Mesendoderm (in vitro differentiated cells): ENCODE measurements around the gene CRNKL1.
A peak's percentile ranks its signal among the peaks of the same experiment; 100 is the strongest.

ENCODE experiments used
- DNase-seq: peaks from one replicate; pipeline ENCODE4 v3.0.0; 2013
- H2AK5ac ChIP-seq: 2 replicates; pipeline ENCODE4 v1.6.1; 2013; ENCODE audit warnings: low read length, inconsistent platforms
- H2BK120ac ChIP-seq: 2 replicates; pipeline ENCODE4 v1.6.1; 2013; ENCODE audit warnings: low read depth, mild to moderate bottlenecking, low read length, moderate library complexity, mixed read lengths
- H2BK15ac ChIP-seq: replicated peaks from 2 replicates; pipeline ENCODE4 v1.6.1; 2013; ENCODE audit warnings: low read depth, mild to moderate bottlenecking, moderate library complexity
- H2BK5ac ChIP-seq: 2 replicates; pipeline ENCODE4 v1.6.1; 2013; ENCODE audit warnings: low read length, inconsistent platforms
- H3K18ac ChIP-seq: 2 replicates; pipeline ENCODE4 v1.6.1; 2013; ENCODE audit warnings: mild to moderate bottlenecking, low read length, mixed read lengths
- H3K23ac ChIP-seq: one replicate; pipeline ENCODE4 v1.6.1; 2013; ENCODE audit warnings: low read length
- H3K27ac ChIP-seq: 2 replicates; pipeline ENCODE4 v1.5.1; 2013; ENCODE audit warnings: low read depth, mild to moderate bottlenecking, inconsistent platforms, low read length, moderate library complexity
- H3K27me3 ChIP-seq: 2 replicates; pipeline ENCODE4 v1.6.1; 2013; ENCODE audit warnings: low read length, control low read depth, mild to moderate bottlenecking, inconsistent platforms; ENCODE audit not compliant: insufficient read depth, poor library complexity
- H3K36me3 ChIP-seq: 2 replicates; pipeline ENCODE4 v1.6.1; 2013; ENCODE audit warnings: low read length, inconsistent platforms; ENCODE audit not compliant: control insufficient read depth, insufficient read depth
- H3K4ac ChIP-seq: one replicate; pipeline ENCODE4 v1.6.1; 2013; ENCODE audit warnings: low read depth, mild to moderate bottlenecking, low read length, moderate library complexity
- H3K4me1 ChIP-seq: 2 replicates; pipeline ENCODE4 v1.6.1; 2013; ENCODE audit warnings: low read depth, low read length, inconsistent platforms; ENCODE audit not compliant: control insufficient read depth
- H3K4me2 ChIP-seq: 2 replicates; pipeline ENCODE4 v1.6.1; 2013; ENCODE audit warnings: low read length
- H3K4me3 ChIP-seq: 2 replicates; pipeline ENCODE4 v1.5.1; 2013; ENCODE audit warnings: mild to moderate bottlenecking, low read length
- H3K56ac ChIP-seq: one replicate; pipeline ENCODE4 v1.6.1; 2013; ENCODE audit warnings: low read length
- H3K79me1 ChIP-seq: 2 replicates; pipeline ENCODE4 v1.6.1; 2013; ENCODE audit warnings: low read length, inconsistent platforms
- H3K79me2 ChIP-seq: 2 replicates; pipeline ENCODE4 v1.6.1; 2013; ENCODE audit warnings: mild to moderate bottlenecking, low read length; ENCODE audit not compliant: control insufficient read depth, insufficient read depth
- H3K9ac ChIP-seq: 2 replicates; pipeline ENCODE4 v1.6.1; 2013; ENCODE audit warnings: low read length, inconsistent platforms
- H4K5ac ChIP-seq: one replicate; pipeline ENCODE4 v1.6.1; 2013; ENCODE audit warnings: low read length
- H4K8ac ChIP-seq: one replicate; pipeline ENCODE4 v1.6.1; 2013; ENCODE audit warnings: low read depth, mild to moderate bottlenecking, control low read depth, low read length, moderate library complexity
- WGBS: extraction: QIAGEN DNeasy Blood & Tissue Kit; methylation state at CpG from one replicate; pipeline ENCODE4 v1.1.7; 2013; ENCODE audit warnings: low lambda C conversion rate, missing lambda C conversion rate; ENCODE audit not compliant: insufficient coverage; ENCODE audit errors: extremely low coverage; 5-methylcytosine and 5-hydroxymethylcytosine counted together

CRNKL1 gene

DNA sequence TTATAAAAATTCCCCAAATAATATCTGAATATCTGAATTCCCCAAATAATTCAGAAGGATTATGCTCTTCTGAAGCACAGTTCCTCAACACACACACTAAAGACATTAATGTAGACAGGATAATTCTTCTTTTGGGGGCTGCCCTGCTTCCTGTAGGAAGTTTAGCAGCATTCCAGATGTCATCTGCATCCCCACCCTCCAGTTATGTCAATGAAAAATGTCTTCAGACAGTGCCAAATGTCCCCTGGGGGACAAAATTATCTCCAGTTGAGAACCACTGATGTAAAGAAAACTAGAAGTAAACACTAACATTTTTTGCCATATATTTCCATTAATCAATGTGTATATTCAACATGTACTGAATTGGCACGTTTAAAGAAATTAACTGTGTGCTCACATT lies 61.0 kb downstream of the CRNKL1 start:
- H2BK120ac ChIP-seq, result no peak overlapping the region
- no peak overlapping the region for H3K9ac ChIP-seq
- no peak for DNase-seq
- H2AK5ac ChIP-seq, result no peak overlapping the region
- H2BK5ac ChIP-seq, result no peak overlapping the region
- no peak overlapping the region for H3K18ac ChIP-seq
- H2BK15ac ChIP-seq, result no peak overlapping the region
- no peaks in the 10 kb centered on the region for H3K79me2 ChIP-seq
- peaks cover 2% of the 10 kb centered on the region for H3K4me1 ChIP-seq
- no peak overlapping the region for H4K8ac ChIP-seq
- H4K5ac ChIP-seq, result no peak overlapping the region
- H3K27me3 ChIP-seq, result no peaks in the 10 kb centered on the region
- no peaks in the 10 kb centered on the region for H3K79me1 ChIP-seq
- no peak overlapping the region for H3K56ac ChIP-seq
- no peaks in the 10 kb centered on the region for H3K36me3 ChIP-seq
- no peak overlapping the region for H3K4me2 ChIP-seq
- H3K23ac ChIP-seq, result no peak overlapping the region
- H3K4ac ChIP-seq, result no peak overlapping the region
- H3K27ac ChIP-seq, result no peak overlapping the region
- no peak overlapping the region for H3K4me3 ChIP-seq
- no CpG with 5 or more reads among the region's 1 CpG for WGBS

- H2AK5ac ChIP-seq, result no peak overlapping the region
- no peak overlapping the region for H3K27ac ChIP-seq
- peaks cover 2% of the 10 kb centered on the region for H3K4me1 ChIP-seq
Measured at GRCh38 chr20:19990850-19991249, 61.4 kb downstream of the CRNKL1 start.

DNA sequence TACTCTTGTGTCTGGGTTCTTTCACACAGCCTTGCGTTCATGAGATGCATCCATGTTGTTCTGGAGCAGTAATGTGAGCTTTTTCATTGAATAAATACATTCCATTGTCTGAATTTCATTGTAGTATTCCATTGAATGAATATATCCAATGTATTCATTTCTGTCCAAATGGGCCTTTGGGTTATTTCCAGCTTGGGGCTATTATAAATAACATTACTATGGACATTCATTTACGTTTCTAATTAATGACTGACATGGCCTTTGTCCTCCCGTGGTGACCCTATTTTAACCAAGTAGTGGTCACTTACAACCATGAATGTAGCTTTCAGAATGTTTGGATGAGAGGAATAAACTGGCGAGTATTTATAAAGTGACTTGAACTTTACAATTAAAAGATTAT lies 65.2 kb downstream of the CRNKL1 start:
- no CpG with 5 or more reads among the region's 4 CpGs for WGBS
- H3K79me2 ChIP-seq, result no peaks in the 10 kb centered on the region
- DNase-seq, result no peak
- H2AK5ac ChIP-seq, result no peak overlapping the region
- no peak overlapping the region for H3K4me3 ChIP-seq
- H3K23ac ChIP-seq, result no peak overlapping the region
- H3K36me3 ChIP-seq, result no peaks in the 10 kb centered on the region
- no peak overlapping the region for H3K56ac ChIP-seq
- no peak overlapping the region for H2BK15ac ChIP-seq
- no peak overlapping the region for H3K4me2 ChIP-seq
- H4K5ac ChIP-seq, result no peak overlapping the region
- no peaks in the 10 kb centered on the region for H3K79me1 ChIP-seq
- H2BK5ac ChIP-seq, result no peak overlapping the region
- no peaks in the 10 kb centered on the region for H3K27me3 ChIP-seq
- H3K4me1 ChIP-seq, result no peaks in the 10 kb centered on the region
- no peak overlapping the region for H3K4ac ChIP-seq
- H2BK120ac ChIP-seq, result no peak overlapping the region
- H4K8ac ChIP-seq, result no peak overlapping the region
- no peak overlapping the region for H3K9ac ChIP-seq
- no peak overlapping the region for H3K27ac ChIP-seq
- H3K18ac ChIP-seq, result no peak overlapping the region

More at GRCh38 chr20:19990850-19991249, 61.4 kb downstream of the CRNKL1 start:
- H2BK120ac ChIP-seq, result no peak overlapping the region
- H3K36me3 ChIP-seq, result no peaks in the 10 kb centered on the region
- H2BK15ac ChIP-seq, result no peak overlapping the region
- H3K4me3 ChIP-seq, result no peak overlapping the region
- no peak overlapping the region for H3K9ac ChIP-seq
- DNase-seq, result no peak
- H4K8ac ChIP-seq, result no peak overlapping the region
- peak overlapping the region; percentile 12 for H3K4ac ChIP-seq
- H3K18ac ChIP-seq, result no peak overlapping the region
- no peaks in the 10 kb centered on the region for H3K79me1 ChIP-seq
- no peak overlapping the region for H3K56ac ChIP-seq
- no peak overlapping the region for H3K23ac ChIP-seq
- no peaks in the 10 kb centered on the region for H3K27me3 ChIP-seq
- H4K5ac ChIP-seq, result no peak overlapping the region
- H3K4me2 ChIP-seq, result no peak overlapping the region
- no peak overlapping the region for H2BK5ac ChIP-seq
- no CpG with 5 or more reads among the region's 5 CpGs for WGBS
- no peaks in the 10 kb centered on the region for H3K79me2 ChIP-seq

- no peak overlapping the region for H3K18ac ChIP-seq
- H3K4ac ChIP-seq, result no peak overlapping the region
- H3K79me2 ChIP-seq, result no peaks in the 10 kb centered on the region
- H4K5ac ChIP-seq, result no peak overlapping the region
- no peak overlapping the region for H2BK5ac ChIP-seq
- H3K79me1 ChIP-seq, result no peaks in the 10 kb centered on the region
- no peak overlapping the region for H3K27ac ChIP-seq
- H3K36me3 ChIP-seq, result no peaks in the 10 kb centered on the region
- no peaks in the 10 kb centered on the region for H3K27me3 ChIP-seq
- H2BK120ac ChIP-seq, result no peak overlapping the region
- no peak overlapping the region for H3K9ac ChIP-seq
- no peak overlapping the region for H3K4me2 ChIP-seq
- no peak overlapping the region for H3K23ac ChIP-seq
- no CpG with 5 or more reads among the region's 6 CpGs for WGBS
- no peak overlapping the region for H4K8ac ChIP-seq
- H2BK15ac ChIP-seq, result no peak overlapping the region
- H3K56ac ChIP-seq, result no peak overlapping the region
- no peak for DNase-seq
- no peaks in the 10 kb centered on the region for H3K4me1 ChIP-seq
- no peak overlapping the region for H3K4me3 ChIP-seq
- H2AK5ac ChIP-seq, result no peak overlapping the region
Measured at GRCh38 chr20:19986419-19986818, 65.8 kb downstream of the CRNKL1 start.
